GM18519 (cell line): ENCODE measurements around the gene TADA2B.

Experiments used
- ATAC-seq: cut with Tn5 transposase; IDR thresholded peaks from one replicate; pipeline ENCODE4 v1.9.1; 2021; ENCODE audit warnings: mild to moderate bottlenecking, moderate library complexity; ENCODE audit not compliant: unreplicated experiment, low FRiP score

Gene TADA2B

DNA sequence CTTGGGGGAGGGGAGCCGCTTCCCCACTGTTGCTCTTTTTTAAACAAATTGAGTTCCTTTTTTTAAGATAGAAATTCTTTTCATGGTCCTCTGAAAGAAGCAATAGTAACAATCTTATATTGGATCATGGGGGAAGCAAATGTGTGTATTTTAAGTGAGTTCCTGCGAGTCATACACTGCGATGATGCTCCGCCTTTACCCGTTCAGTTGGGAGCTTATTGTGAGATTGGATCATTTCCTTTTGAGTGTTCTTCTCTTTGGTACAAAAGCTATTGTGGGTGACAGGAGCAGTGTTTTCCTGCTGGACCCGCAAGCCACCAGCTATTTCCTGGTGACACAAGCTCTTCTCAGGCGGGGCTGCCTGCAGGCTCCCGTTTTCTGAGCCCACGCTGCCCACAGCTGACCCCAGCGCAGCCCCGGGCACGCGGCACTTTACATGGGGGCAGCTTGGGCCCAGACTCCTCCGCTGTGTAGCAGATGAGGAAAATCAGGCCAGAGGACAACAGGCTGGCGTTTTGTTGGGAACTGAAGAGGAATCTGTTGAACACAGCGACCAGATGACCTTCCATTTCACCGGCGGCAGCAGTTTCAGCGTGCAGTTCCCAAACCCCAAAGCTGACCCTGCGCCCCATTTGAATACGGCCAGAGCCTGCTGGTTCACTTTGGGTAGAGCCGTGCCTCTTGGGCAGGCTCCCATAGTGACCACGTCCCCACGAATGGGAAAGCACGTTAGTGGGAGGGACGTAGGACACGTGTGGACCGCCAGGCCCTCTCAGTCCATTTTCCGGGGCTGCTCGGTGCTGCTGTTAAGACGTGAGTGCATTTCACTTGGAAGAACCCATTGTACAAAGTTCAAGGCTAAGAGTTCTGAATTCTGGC, 12.2 kb downstream of the TADA2B start:
- no peak for ATAC-seq

DNA sequence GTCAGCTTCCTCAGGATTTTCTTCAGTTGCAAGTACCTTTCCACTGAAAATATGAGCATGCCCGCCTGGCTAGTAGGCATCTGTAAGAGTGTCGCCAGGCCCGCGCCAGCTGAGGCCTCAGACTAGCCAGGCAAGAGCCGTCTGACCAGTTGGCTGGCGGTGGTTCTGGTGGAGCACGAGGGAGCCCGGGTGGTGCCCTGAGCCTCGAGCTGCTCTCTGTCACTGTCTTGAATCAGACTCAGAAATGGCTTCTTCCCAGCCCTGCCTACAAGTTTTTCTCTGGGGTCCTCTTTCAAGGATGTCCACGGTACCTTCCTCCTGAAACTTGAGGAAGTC, 12.8 kb downstream of the TADA2B start:
- no peak for ATAC-seq

DNA sequence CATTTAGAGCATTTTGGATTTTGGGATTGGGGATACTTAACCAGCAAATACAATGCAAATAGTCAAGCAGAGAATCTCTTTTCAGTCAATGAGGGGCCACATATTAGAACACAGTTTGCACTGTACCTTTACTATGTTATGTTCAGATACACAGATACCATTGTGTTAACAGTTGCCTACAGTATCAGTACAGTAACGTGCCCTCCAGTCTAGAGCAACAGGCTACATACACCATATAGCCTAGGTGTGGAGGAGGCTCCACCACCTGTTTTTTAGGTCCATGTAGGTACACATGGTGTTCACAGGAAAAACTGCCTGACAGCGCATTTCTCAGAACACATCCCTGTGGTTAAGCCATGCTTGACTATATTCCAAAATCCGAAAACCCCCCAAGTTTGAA, 15.6 kb downstream of the TADA2B start:
- no peak for ATAC-seq

DNA sequence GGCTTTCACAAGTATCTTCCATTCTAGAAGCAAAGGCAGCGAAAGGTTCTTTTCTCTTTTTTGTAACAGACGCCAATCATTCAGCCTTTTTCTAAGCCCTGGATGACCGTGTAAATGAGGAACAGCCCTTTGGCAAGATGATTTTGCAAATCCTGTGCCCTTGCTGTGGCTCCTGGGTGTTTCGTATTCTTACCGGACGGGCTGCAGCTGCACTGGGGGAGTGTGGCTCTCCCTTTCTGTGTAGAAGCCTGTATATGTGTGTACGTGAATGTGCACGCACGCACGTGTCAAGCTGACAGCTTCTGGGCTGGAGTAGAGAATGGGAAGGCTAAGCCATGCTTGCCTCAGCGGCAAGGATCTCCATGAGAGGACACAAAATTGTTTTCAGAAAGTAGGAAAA, 16.5 kb downstream of the TADA2B start:
- no peak for ATAC-seq

DNA sequence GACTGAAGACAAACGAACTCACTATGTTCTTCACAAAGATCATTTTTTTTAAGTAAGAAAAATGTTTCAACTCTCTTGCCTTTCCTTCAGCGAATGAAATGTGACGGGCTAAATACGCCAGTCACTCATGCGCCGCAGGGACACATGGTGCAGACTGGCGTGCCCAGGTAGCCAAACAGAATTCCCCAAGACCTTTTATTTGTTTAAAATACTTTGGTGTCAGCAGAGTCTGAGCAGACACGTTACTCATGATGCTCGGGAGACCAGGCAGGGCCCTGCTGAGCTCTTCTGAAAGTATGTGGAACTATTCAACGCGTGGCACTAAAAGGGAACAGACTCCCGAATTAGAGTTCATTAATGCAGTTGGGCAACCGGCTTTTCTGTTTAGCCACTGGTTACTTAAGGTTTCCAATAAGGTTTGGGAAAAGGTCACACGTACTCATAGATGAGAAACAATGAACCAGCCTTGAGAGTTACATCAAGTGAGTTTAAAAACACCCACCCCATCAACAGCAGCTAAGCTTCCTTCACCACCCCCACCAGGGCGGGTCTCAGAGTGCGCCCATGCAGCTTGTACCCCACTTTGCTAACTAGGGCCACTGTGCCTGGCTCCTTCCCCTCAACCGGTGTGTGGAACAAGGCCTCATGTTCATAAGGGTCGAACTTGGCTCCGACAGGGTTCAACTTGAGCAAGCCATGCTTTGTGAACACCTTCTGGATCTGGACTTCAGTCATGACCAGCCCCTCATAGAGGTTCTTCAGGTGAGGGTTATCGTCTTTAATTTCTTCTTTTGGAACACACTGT, 17.4 kb downstream of the TADA2B start:
- no peak for ATAC-seq

DNA sequence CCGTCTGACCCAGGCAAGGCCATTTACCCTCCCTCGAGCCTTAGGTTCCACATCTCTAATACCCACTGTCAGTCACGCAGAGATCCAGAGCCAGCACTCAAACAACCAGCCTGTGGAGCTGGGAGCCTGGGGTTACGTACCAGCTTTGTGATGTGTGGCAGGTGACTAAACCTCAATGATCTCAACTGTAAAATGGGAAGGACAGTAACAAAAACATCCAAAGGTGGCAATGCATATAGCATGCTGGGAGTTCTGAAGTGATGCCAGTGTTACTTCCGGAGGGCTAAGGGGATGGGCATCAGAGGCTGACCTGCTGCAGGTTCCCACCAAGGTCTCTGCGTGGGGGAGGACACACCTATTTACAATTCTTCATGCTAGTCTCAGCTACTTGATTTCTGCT, 18.6 kb downstream of the TADA2B start:
- ATAC-seq = no peak

DNA sequence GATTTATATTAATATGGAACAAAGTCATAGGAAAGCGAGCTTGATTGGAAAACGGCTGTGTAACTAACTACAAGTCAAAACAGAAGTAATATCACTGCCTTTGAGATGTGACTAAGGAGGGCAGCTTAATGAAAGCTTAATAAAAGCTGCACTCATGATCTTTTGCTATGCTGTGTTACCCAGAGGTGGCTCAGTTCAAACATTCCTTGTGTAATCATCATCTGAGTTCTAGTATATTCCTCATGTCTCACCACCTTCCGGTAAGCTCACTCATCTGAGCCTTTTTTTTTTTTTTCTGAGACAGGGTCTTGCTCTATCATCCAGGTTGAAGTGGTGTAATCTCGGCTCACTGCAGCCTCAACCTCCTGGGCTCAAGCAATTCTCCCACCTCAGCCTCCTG, 19.6 kb downstream of the TADA2B start:
- no peak for ATAC-seq

DNA sequence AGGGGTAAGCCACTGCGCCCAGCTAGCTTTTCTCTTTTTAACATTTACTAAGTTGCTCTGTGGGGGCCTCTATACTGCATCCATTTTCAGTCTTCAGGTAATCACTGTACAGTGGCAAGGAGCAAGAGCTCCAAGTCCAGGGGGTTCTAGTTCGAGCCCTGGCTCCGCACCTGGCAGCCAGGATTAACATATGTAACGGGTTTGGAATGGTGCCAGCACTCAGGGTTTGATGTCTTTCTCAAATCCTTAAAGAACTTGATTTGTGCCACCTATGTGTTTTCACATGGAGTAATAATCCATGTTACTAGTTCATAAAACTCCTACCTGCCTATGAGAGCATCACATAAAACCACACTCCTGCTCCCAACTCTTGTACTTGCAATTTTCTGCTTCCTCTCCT, 20.2 kb downstream of the TADA2B start:
- no peak for ATAC-seq

DNA sequence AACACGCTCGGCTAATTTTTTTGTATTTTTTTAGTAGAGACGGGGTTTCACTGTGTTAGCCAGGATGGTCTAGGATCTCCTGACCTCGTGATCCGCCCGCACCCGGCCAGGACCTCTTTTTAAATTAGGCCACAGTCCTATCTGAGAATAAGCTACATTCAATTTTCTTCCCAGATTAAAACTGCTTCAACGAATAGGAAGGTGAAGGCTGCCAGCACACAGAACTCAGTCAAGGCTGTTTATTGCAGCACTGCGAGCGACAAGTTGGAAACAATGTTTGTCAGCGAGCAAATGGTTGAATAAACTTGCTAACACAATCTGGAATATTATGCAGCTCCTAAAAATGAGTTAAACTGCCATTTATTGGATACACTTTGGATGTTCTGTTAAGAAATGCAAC, 22.8 kb downstream of the TADA2B start:
- ATAC-seq = no peak

DNA sequence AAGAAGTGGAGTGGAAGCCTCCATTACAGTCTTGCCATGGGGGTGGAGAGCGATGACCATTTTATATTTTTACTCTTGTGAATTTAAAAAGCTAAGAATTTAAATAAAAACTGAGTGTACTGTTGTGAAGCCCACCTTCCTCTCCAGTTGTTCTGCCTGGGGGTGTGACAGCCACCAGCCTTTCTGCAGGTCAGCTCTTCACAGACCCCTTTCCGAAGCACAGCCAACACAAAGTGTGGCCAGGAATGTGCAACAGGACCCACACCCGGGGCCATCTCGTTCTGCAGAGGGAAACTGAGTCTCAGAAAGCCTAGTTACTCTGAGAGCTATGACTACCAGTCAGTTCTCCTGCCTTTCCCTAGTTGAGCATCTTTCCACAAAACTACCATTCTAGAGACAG, 23.3 kb downstream of the TADA2B start:
- ATAC-seq = no peak

DNA sequence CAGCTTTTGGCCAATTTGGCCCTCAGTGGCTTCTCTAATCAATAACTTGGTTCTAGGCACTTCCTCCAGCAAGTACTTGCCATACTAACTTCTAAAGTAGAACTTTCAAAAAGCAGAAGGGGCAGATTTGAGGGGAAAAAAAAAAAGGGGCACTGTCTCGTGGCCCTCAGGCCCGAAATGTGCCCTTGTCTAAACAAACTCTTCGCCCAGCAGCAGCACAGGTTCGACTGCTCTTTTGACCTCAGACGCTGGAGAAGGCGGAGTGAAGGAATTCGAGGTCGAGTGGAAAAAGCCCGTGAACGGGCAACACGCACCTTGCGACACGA, 23.9 kb downstream of the TADA2B start:
- no peak for ATAC-seq

DNA sequence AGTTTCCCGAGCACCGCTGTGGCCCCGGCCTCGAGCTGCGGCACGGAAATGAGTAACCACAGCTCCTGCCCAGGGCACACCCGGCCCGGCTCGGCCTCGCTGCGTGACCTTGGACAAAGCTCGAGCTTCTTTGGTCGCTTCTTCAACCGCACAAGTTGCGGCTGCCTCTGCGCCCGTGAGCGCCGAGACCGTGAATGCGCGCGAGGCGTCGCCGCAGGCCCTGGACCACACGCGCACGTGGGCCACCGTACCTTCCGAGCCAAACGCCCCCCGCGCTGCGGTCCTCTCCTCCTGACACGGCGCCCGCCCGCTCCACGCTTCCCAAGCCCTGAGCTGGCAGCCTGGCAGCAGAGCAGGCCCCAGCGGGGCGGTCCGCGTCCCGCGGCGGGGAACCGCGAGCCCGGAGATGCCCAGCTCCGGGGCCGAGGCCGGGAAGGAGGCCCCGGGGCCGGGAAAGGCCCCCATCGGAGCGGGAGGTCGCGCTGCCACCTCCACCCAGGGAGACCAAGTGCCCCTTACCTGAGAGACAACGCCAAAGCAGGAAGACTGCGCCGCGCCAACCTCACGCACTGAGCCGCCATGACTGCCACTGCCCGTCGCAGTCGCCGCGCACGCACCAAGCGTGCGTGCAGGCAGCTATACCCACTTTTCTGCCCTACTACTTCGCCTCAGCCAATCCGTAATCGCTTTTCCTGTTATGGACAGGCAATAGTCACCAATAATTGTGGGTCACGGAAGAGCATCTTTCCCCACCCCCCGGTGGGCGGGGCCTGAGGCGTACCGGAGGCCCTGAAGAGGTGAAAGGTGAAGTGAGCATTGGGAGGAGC, 24.5 kb downstream of the TADA2B start, which contains the start of gene GRPEL1:
Gene GRPEL1, minus strand, starts transcription at position 613 of the 827 bp plus-strand sequence. Its CDS starts 32 bp downstream, at position 581.
- peak; percentile 86 for ATAC-seq

DNA sequence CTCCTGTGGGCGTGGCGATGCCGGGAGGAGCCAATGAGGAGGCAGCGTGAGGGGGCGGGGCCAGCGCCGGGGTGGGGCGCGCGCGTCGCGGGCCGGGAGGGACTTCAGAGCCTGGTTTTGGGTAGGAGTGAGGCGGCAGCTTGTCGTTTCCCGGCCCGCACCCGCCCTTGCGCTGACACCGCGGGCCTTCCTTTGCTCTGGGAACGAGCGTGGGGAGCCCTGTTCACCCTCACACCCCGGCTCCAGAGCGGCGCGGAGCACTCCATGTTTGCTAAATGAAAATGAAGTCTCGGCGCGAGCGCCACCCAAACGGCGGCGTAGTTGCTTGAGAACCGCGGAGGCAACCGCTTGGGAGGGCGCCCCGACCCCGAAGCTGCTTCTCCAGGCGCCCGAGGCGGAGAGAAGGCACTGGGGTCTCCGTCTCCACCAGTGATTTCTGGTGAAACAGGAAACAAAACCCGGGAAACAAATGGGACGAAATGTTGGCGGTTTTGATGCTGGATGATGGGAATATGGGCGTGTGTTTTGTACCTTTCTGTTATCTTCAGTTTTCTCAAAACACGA, 25.2 kb downstream of the TADA2B start:
- ATAC-seq = peak; percentile 6

DNA sequence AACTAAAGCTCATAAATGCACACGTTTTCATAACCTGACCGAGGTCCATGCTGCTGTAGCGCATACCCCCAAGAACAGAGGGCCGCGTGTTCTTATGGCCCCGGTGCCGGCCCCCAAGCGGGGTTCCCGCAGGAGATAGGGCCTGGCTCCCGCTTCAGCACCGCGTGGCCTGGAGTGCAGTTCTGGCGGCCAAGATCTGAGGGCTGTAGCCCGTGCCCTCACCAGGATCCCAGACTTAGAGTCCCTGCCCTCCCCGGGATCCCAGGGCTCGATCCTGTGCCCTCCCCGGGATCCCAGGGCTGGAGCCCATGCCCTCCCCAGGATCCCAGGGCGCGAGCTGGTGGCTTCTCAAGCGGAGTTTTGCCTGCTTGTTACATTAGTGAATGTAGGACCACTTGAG, 25.7 kb downstream of the TADA2B start:
- ATAC-seq = no peak

DNA sequence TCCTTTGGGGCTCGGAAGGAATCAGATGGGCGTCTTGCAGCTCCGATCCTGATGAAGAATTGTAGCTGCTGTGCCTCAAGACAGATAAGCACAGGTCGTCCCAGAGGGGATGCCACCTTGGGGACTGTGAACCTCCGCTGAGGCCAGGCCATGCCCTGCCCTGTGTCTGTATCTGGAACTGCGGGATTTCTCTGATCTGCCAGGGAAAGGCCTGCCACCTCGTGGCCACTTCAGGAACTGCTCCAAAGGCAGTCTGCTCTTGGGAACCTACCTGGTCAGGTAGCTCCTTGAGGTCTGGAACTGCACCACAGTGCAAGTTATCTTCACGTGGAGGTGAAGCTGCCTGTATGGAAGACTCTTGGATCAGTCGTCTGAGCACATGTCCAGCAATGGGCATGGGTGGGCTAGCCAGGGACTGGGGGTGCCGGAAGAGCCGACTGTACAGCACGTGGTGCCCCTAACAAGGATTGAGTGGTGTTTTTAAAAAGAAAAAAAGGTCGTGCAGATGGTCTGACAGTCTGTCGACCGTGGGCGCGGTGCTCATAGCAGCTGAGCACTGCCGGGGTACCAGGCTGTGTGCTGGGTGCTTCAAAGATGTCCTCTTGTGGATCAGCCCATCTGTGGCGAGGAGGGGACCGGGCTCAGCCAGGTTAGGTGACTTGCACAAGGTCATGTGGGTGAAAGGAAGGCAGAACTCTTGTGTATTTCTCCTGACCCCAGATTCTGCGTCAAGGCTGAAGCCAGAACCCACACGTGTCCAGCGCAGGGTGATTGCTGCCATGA, 27.7 kb downstream of the TADA2B start:
- ATAC-seq = peak; percentile 32

DNA sequence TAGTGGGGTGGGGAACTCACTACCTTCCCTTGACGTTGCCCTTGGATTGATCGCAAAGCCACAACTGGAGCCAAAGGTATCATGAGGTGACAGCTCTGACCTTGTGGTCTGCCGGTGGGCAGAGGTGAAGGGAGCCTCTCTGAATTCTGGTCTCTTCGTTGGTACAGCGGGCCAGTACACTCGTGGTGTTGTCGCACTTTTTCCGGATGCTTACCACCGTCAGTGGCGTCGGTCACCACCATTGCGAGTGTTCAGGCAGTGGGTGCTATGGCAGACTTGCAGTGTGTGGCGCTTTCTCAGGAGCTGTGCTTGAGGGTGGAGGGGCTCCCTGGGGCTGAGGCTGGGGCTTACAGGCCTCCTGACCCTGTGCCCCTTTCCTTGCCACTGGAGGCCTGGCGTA, 29.9 kb downstream of the TADA2B start:
- ATAC-seq = no peak

DNA sequence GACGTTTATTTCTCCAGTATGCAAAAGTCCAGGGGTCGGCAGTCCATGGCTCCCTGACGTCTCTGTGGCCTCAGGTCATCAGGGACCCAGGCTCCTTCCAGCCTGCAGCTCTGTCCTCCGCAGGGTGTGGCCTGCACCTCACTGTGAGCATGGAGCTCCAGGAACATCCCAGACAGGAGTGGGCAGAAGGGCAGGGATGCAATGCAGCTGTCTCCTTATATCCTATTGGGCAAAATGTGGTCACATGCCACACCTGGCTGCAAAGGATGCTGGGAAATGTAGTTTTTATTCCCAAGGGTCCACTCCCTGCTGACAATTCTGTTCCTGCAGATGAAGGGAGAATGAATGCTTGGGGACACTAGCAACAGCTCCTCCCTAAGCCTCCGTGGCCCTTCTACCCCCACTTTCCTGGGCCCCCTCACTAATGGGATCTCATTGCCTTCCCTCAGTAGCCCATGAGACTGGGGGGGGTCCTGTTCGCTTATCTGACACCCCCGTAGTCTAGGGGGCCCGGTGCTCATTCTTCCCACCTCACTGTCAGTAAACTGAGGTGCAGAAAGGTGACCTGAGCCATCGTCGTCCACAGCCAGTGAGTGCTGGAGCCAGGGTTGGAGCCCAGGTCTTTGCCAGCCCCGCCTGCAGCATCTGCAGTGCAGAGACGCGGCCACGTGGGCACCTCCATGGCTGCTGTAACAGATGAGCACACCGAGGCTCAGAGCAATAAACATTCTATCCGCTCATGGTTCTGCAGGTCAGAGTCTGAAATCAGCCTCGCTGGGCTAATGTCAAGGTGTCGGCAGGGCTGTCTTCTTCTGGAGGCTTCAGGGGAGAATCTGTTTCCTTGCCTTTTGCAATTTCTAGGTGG, 30.6 kb downstream of the TADA2B start:
- no peak for ATAC-seq

DNA sequence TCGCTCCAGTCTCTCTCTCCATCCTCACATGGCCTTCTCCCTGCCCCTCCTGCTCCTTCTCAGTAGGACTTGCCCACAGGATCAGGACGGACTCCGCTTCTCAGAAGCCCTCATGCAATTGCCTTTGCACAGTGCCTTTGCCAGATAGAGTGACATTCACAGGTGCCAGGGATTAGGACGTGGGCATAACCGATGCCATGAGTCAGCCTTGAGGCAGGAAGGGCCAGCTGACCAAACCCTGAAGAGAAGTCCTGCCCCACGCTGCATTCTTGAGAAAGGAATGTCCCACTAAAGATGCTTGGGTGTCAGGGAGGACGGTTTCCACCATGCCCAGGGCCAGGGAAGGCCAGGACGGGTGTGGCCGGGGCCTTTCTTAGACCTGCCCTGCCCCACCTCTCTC, 31.3 kb downstream of the TADA2B start:
- ATAC-seq = no peak
